ENCODE data around the gene FBP2. TPM values are rescaled to one million over a fixed set of nuclear protein-coding genes. Genes with fewer than 3 reads are reported as not detected.
A peak's percentile ranks its signal among the peaks of the same experiment; 100 is the strongest.
"Not testable (repeated sequence)": the region's sequence is repeated elsewhere in the genome, so short reads cannot be mapped to it uniquely, and the experiment has no call there.

FBP2 gene
- total RNA-seq, 1 donor from 2014 or later, result not detected

DNA sequence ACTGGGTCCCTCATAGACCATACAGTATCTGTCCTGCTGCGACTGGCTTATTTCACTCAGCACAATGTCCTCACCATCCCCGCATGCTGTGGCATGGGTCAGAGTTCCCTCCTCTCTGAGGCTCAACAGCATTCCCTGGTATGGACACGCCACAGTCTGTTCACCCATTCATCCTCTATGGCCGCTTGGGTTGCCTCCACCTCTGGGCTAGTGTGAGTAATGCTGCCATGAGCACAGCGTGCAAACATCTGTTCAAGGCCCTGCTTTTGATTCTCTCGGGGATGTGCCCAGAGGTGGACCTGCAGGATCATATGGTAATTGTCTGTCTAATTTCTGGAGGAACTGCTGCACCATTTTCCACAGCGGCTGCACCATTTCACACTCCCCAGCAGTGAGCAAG lies 5.5 kb upstream of the FBP2 start:
- no peak for ATAC-seq
- Histone ChIP-seq H3K36me3 (peaks cover 6% of the 10 kb centered on the region), H3K4me1 (no peaks in the 10 kb centered on the region), H3K27me3 (no peaks in the 10 kb centered on the region), H3K27ac (no peak overlapping the region), H3K4me3 (no peak overlapping the region), H3K9me3 (no peaks in the 10 kb centered on the region)
- TF ChIP-seq CTCF (IDR thresholded peaks at IDR 0.05), result no peak
- intact Hi-C loops (cut with DNase I), result no loop called here
- DNase-seq, result peak; percentile 31

DNA sequence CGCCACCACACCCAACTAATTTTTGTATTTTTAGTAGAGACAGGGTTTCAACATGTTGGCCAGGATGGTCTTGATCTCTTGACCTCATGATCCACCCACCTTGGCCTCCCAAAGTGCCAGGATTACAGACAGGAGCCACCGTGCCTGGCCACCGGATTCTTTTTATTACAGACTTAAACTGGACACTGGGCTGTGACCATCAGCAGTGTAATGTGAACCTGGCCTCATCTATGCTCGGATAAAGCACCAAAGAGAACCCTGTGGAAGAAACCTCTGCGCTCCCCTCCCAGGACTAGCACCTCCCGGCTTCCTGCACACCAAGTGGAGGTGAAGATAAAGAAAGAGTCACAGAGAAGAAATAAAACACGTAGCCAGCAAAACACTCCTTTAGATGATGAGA lies 941 bp downstream of the FBP2 start:
- H3K27me3 ChIP-seq; H3K27ac ChIP-seq; intact Hi-C loops (cut with DNase I); DNase-seq; H3K4me1 ChIP-seq; H3K9me3 ChIP-seq; H3K36me3 ChIP-seq; H3K4me3 ChIP-seq; ATAC-seq: not testable (repeated sequence)

GRCh38 chr9:94591876-94592275 lies 1.7 kb downstream of the FBP2 start:
- no peak overlapping the region for H3K27ac ChIP-seq
- no peaks in the 10 kb centered on the region for H3K4me1 ChIP-seq
- DNase-seq (peak; percentile 38), ATAC-seq (no peak)
- no peak overlapping the region for H3K4me3 ChIP-seq
- H3K36me3 ChIP-seq, result no peaks in the 10 kb centered on the region
- intact Hi-C loops (cut with DNase I), result no loop called here
- H3K9me3 ChIP-seq, result no peaks in the 10 kb centered on the region
- TF ChIP-seq CTCF (IDR thresholded peaks at IDR 0.05), result no peak
- no peaks in the 10 kb centered on the region for H3K27me3 ChIP-seq

DNA sequence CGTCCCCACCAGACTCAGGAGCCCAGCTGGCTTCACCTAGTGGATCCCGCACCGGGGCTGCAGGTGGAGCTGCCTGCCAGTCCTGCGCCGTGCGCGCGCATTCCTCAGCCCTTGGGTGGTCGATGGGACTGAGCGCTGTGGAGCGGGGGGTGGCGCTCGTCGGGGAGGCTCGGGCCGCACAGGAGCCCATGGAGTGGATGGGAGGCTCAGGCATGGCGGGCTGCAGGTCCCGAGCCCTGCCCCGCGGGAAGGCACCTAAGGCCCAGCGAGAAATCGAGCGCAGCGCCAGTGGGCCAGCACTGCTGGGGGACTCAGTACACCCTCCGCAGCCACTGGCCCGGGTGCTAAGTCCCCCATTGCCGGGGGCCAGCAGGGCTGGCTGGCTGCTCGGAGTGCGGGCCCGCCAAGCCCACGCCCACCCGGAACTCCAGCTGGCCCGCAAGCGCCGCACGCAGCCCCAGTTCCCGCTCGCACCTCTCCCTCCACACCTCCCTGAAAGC lies 2.5 kb downstream of the FBP2 start:
- intact Hi-C loops (cut with DNase I); H3K27ac ChIP-seq; H3K4me1 ChIP-seq; H3K4me3 ChIP-seq; H3K9me3 ChIP-seq; ATAC-seq; H3K27me3 ChIP-seq; H3K36me3 ChIP-seq: not testable (repeated sequence)
- DNase-seq, result peak; percentile 46

GRCh38 chr9:94588681-94589080 lies 4.9 kb downstream of the FBP2 start:
- no peaks in the 10 kb centered on the region for H3K36me3 ChIP-seq
- intact Hi-C loops (cut with DNase I), result no loop called here
- ATAC-seq (no peak), DNase-seq (no peak)
- H3K27ac ChIP-seq, result no peak overlapping the region
- H3K27me3 ChIP-seq, result no peaks in the 10 kb centered on the region
- H3K9me3 ChIP-seq, result no peaks in the 10 kb centered on the region
- no peak for TF ChIP-seq CTCF (IDR thresholded peaks at IDR 0.05)
- H3K4me3 ChIP-seq, result no peak overlapping the region
- no peaks in the 10 kb centered on the region for H3K4me1 ChIP-seq

- H3K4me1 ChIP-seq, result no peaks in the 10 kb centered on the region
- no peaks in the 10 kb centered on the region for H3K9me3 ChIP-seq
- peak overlapping the region; percentile 8 for H3K4me3 ChIP-seq
- no peaks in the 10 kb centered on the region for H3K27me3 ChIP-seq
- TF ChIP-seq CTCF (IDR thresholded peaks at IDR 0.05), result no peak
- ATAC-seq, result no peak
- intact Hi-C loops (cut with DNase I), result no loop called here
- no peak for DNase-seq
- no peaks in the 10 kb centered on the region for H3K36me3 ChIP-seq
- H3K27ac ChIP-seq, result no peak overlapping the region
Observed at GRCh38 chr9:94586814-94587213, 6.8 kb downstream of the FBP2 start.

- Histone ChIP-seq H3K4me3 (peak overlapping the region; percentile 8), H3K9me3 (no peaks in the 10 kb centered on the region), H3K36me3 (no peaks in the 10 kb centered on the region), H3K27me3 (no peaks in the 10 kb centered on the region), H3K27ac (no peak overlapping the region), H3K4me1 (no peaks in the 10 kb centered on the region)
- DNase-seq, result no peak
- TF ChIP-seq CTCF (IDR thresholded peaks at IDR 0.05), result no peak
- peak; percentile 49 for ATAC-seq
- intact Hi-C loops (cut with DNase I), result no loop called here
Observed at GRCh38 chr9:94586316-94586715, 7.3 kb downstream of the FBP2 start.

Data from upper lobe of right lung (tissue), 1 donor.